ENCODE data around the gene CTR9. TPM values are rescaled to one million over a fixed set of nuclear protein-coding genes. Genes with fewer than 3 reads are reported as not detected.

The CTR9 gene
- total RNA-seq, 1 donor from 2014 or later: 22.9 TPM

- Histone ChIP-seq H3K27me3 (ENCODE audit: low read depth) (no peaks in the 10 kb centered on the region), H3K4me3 (no peak overlapping the region), H3K27ac (replicated peaks) (no peak overlapping the region), H3K9me3 (replicated peaks) (no peaks in the 10 kb centered on the region), H3K36me3 (no peaks in the 10 kb centered on the region), H3K4me1 (peaks cover 6% of the 10 kb centered on the region)
- intact Hi-C loops (cut with micrococcal nuclease): no loop called here
- TF ChIP-seq CTCF (IDR thresholded peaks at IDR 0.05; ENCODE audit: borderline replicate concordance): no peak
- DNase-seq: no peak
Observed at GRCh38 chr11:10823152-10823579, 72.1 kb downstream of the CTR9 start.

- intact Hi-C loops (cut with micrococcal nuclease): no loop called here
- TF ChIP-seq CTCF (IDR thresholded peaks at IDR 0.05; ENCODE audit: borderline replicate concordance): no peak
- H3K27ac ChIP-seq (replicated peaks): no peak overlapping the region
- no peak overlapping the region for H3K4me3 ChIP-seq
- no peaks in the 10 kb centered on the region for H3K9me3 ChIP-seq (replicated peaks)
- no peaks in the 10 kb centered on the region for H3K27me3 ChIP-seq (ENCODE audit: low read depth)
- no peak for DNase-seq
- no peaks in the 10 kb centered on the region for H3K36me3 ChIP-seq
- peaks cover 6% of the 10 kb centered on the region for H3K4me1 ChIP-seq
Observed at GRCh38 chr11:10824888-10825287, 73.8 kb downstream of the CTR9 start.

DNA sequence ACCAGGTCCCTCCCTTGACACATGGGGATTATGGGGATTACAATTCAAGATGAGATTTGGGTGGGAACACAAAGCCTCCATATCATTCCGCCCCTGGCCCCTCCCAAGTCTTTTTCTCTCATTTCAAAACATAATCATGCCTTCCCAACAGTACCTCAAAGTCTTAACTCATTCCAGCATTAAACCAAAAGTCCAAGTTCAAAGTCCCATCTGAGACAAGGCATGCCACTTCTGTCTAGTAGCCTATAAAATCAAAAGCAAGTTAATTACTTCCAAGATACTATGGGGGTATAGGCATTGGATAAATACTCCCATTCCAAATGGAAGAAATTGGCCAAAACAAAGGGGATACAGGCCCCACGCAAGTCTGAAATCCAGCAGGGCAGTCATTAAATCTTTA, 77.4 kb downstream of the CTR9 start:
- H3K9me3 ChIP-seq (replicated peaks): no peaks in the 10 kb centered on the region
- intact Hi-C loops (cut with micrococcal nuclease): no loop called here
- no peak overlapping the region for H3K27ac ChIP-seq (replicated peaks)

GRCh38 chr11:10829139-10829538, 78.1 kb downstream of the CTR9 start:
- DNase-seq: no peak
- Histone ChIP-seq H3K27ac (replicated peaks) (no peak overlapping the region), H3K9me3 (replicated peaks) (no peaks in the 10 kb centered on the region), H3K4me3 (no peak overlapping the region), H3K27me3 (ENCODE audit: low read depth) (no peaks in the 10 kb centered on the region), H3K36me3 (no peaks in the 10 kb centered on the region), H3K4me1 (no peaks in the 10 kb centered on the region)
- intact Hi-C loops (cut with micrococcal nuclease): no loop called here
- no peak for TF ChIP-seq CTCF (IDR thresholded peaks at IDR 0.05; ENCODE audit: borderline replicate concordance)

More for the DNA sequence above, 77.4 kb downstream of the CTR9 start:
- no peaks in the 10 kb centered on the region for H3K27me3 ChIP-seq (ENCODE audit: low read depth)
- peaks cover 2% of the 10 kb centered on the region for H3K4me1 ChIP-seq
- H3K36me3 ChIP-seq: no peaks in the 10 kb centered on the region
- no peak for TF ChIP-seq CTCF (IDR thresholded peaks at IDR 0.05; ENCODE audit: borderline replicate concordance)
- no peak for DNase-seq
- H3K4me3 ChIP-seq: no peak overlapping the region

Other genes with a start within 250 kb of the CTR9 start
- gene RNF141, start 210.1 kb upstream of the CTR9 start, total RNA-seq: 39.2 TPM
- 41.1 TPM for gene LYVE1, start 182.6 kb upstream of the CTR9 start, total RNA-seq
- gene IRAG1, start 57.5 kb upstream of the CTR9 start, total RNA-seq: 5.1 TPM
- 760 TPM for gene EIF4G2, start 57.7 kb downstream of the CTR9 start, total RNA-seq
- gene ZBED5, start 106.8 kb downstream of the CTR9 start, total RNA-seq: 41.6 TPM

Data from left ventricle myocardium inferior (tissue), 1 donor.